ENCODE data around the gene TSACC. TPM values are rescaled to one million over a fixed set of nuclear protein-coding genes. Genes with fewer than 3 reads are reported as not detected.

Gene TSACC
- polyA plus RNA-seq, 1 donor: 1.0 TPM

- no peak for DNase-seq
These were observed 56.6 kb downstream of the TSACC start for GRCh38 chr1:156394835-156395461.

Other genes with a start within 250 kb of the TSACC start
- gene LMNA, start 223.8 kb upstream of the TSACC start, polyA plus RNA-seq (ENCODE audit: insufficient read length): 319 TPM
- gene SEMA4A, start 184.9 kb upstream of the TSACC start, polyA plus RNA-seq (ENCODE audit: insufficient read length): 4.8 TPM
- 11.3 TPM for gene SLC25A44, start 144.4 kb upstream of the TSACC start, polyA plus RNA-seq (ENCODE audit: insufficient read length)
- gene PMF1, start 125.5 kb upstream of the TSACC start, polyA plus RNA-seq (ENCODE audit: insufficient read length): 42.3 TPM
- gene BGLAP, start 96.3 kb upstream of the TSACC start, polyA plus RNA-seq (ENCODE audit: insufficient read length): 3.3 TPM
- 5.2 TPM for gene PAQR6, start 90.5 kb upstream of the TSACC start, polyA plus RNA-seq (ENCODE audit: insufficient read length)
- gene SMG5, start 55.7 kb upstream of the TSACC start, polyA plus RNA-seq (ENCODE audit: insufficient read length): 53.6 TPM
- 5.0 TPM for gene TMEM79, start 54.2 kb upstream of the TSACC start, polyA plus RNA-seq (ENCODE audit: insufficient read length)
- 20.2 TPM for gene GLMP, start 42.8 kb upstream of the TSACC start, polyA plus RNA-seq (ENCODE audit: insufficient read length)
- not detected for gene VHLL, start 39.2 kb upstream of the TSACC start, polyA plus RNA-seq (ENCODE audit: insufficient read length)
- gene CCT3, start 234 bp upstream of the TSACC start, polyA plus RNA-seq (ENCODE audit: insufficient read length): 187 TPM
- gene RHBG, start 30.7 kb downstream of the TSACC start, polyA plus RNA-seq (ENCODE audit: insufficient read length): 0.22 TPM
- 102 TPM for gene MEF2D, start 162.2 kb downstream of the TSACC start, polyA plus RNA-seq (ENCODE audit: insufficient read length)
- gene IQGAP3, start 234.0 kb downstream of the TSACC start, polyA plus RNA-seq (ENCODE audit: insufficient read length): 6.7 TPM
- gene TTC24, start 241.2 kb downstream of the TSACC start, polyA plus RNA-seq (ENCODE audit: insufficient read length): 0.80 TPM

Measured in hindlimb muscle (tissue), 1 donor.